ENCODE results near the gene B4GALNT4.

DNA sequence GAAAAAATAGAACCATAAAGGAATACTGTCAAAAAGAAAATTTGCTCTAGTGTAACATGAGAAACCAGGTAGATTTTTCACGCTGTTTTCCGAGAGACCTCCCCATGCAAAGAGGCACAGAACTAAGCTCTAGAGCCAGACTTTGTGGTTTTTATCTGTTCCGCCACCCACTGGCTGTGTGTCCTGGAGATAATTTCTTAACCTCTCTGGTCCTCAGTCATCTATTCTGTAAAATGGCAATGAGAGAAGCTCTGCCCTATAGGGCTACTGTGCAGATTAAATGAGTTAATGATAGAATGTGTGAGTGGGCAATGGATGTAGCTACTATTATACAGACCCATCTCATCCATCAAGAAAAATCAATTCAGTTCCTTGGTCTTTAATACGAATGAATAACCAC, 54.9 kb downstream of the B4GALNT4 start:
- TF ChIP-seq, protein P1, sequence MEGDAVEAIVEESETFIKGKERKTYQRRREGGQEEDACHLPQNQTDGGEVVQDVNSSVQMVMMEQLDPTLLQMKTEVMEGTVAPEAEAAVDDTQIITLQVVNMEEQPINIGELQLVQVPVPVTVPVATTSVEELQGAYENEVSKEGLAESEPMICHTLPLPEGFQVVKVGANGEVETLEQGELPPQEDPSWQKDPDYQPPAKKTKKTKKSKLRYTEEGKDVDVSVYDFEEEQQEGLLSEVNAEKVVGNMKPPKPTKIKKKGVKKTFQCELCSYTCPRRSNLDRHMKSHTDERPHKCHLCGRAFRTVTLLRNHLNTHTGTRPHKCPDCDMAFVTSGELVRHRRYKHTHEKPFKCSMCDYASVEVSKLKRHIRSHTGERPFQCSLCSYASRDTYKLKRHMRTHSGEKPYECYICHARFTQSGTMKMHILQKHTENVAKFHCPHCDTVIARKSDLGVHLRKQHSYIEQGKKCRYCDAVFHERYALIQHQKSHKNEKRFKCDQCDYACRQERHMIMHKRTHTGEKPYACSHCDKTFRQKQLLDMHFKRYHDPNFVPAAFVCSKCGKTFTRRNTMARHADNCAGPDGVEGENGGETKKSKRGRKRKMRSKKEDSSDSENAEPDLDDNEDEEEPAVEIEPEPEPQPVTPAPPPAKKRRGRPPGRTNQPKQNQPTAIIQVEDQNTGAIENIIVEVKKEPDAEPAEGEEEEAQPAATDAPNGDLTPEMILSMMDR (IDR thresholded peaks at IDR 0.05): no peak
- no peak for TF ChIP-seq POLR2A (IDR thresholded peaks at IDR 0.05)
